HepG2 (cell line): ENCODE measurements around the gene PMS1. TPM values are rescaled to one million over a fixed set of nuclear protein-coding genes. Genes with fewer than 3 reads are reported as not detected.

Experiments used
- HHEX ChIP-seq: IDR thresholded peaks from 2 replicates; pipeline ENCODE4 v1.6.1; 2016; ENCODE audit warnings: control low read depth
- KAT8 ChIP-seq: IDR thresholded peaks from 2 replicates; pipeline ENCODE4 v1.6.1; 2016; ENCODE audit warnings: missing genetic modification reagents, missing compliant biosample characterization
- KDM1A ChIP-seq: IDR thresholded peaks from 2 replicates; pipeline ENCODE4 v1.6.1; 2016; ENCODE audit warnings: missing compliant biosample characterization
- MAFK ChIP-seq, 2 experiments: IDR thresholded peaks in 1 of 2; conservative IDR thresholded peaks in 1 of 2; 2 replicates each; pipeline ENCODE4 v1.6.1; 2011; ENCODE audit warnings: improper control_type of control experiment in 2 of 2, low read length in 2 of 2
- NFE2L2 ChIP-seq: fragments of 150-350 bp; IDR thresholded peaks from 2 replicates; pipeline ENCODE4 v1.6.1; 2014; ENCODE audit warnings: low read length
- PHF21A ChIP-seq: sonication (generic); formaldehyde crosslinking; IDR thresholded peaks from 2 replicates; pipeline ENCODE4 v1.5.0; 2020; ENCODE audit warnings: mild to moderate bottlenecking, missing genetic modification reagents
- POLR2G ChIP-seq: fragments of 200-400 bp; formaldehyde crosslinking; IDR thresholded peaks from 2 replicates; pipeline ENCODE4 v1.6.1; 2018; ENCODE audit warnings: mild to moderate bottlenecking, low read depth, low read length, moderate library complexity
- RBAK ChIP-seq: sonication (generic); formaldehyde crosslinking; IDR thresholded peaks from 2 replicates; pipeline ENCODE4 v1.5.1; 2020; ENCODE audit warnings: mild to moderate bottlenecking, missing genetic modification reagents
- SNAI1 ChIP-seq: sonication (generic); formaldehyde crosslinking; IDR thresholded peaks from 2 replicates; pipeline ENCODE4 v1.5.0; 2020; ENCODE audit warnings: mild to moderate bottlenecking, missing genetic modification reagents, borderline replicate concordance
- TCF7L2 ChIP-seq: IDR thresholded peaks from 2 replicates; pipeline ENCODE4 v1.6.1; 2011; ENCODE audit warnings: mild to moderate bottlenecking, low read depth, low read length, moderate library complexity
- TGIF2 ChIP-seq: IDR thresholded peaks from 2 replicates; pipeline ENCODE4 v1.6.1; 2016; ENCODE audit warnings: control low read depth, missing compliant biosample characterization
- XBP1 ChIP-seq: sonication (generic); formaldehyde crosslinking; IDR thresholded peaks from 2 replicates; pipeline ENCODE4 v1.5.0; 2020; ENCODE audit warnings: missing genetic modification reagents
- ZNF251 ChIP-seq: sonication (generic); formaldehyde crosslinking; IDR thresholded peaks from 2 replicates; pipeline ENCODE4 v1.9.0; 2021; ENCODE audit warnings: mild to moderate bottlenecking, missing genetic modification reagents
- ZNF431 ChIP-seq: sonication (generic); formaldehyde crosslinking; IDR thresholded peaks from 2 replicates; pipeline ENCODE4 v1.9.0; 2022; ENCODE audit warnings: missing genetic modification reagents, low read depth, mild to moderate bottlenecking, borderline replicate concordance
- ZNF788 ChIP-seq: sonication (generic); formaldehyde crosslinking; IDR thresholded peaks from 2 replicates; pipeline ENCODE4 v1.5.0; 2020; ENCODE audit warnings: mild to moderate bottlenecking, missing genetic modification reagents, borderline replicate concordance
- ZSCAN20 ChIP-seq: sonication (generic); formaldehyde crosslinking; IDR thresholded peaks from 2 replicates; pipeline ENCODE4 v1.4.0; 2020; ENCODE audit warnings: missing genetic modification reagents, mild to moderate bottlenecking, borderline replicate concordance
- polyA plus RNA-seq, 8 experiments: library from polyadenylated mRNA; depleted of rRNA in 3 of 8; stranded (reverse) in 7 of 8; unstranded in 1 of 8; fragments of >200 nt; fragmentation: Illumina TruSeq in 4 of 8; extraction: Trizol in 4 of 8; gene quantifications; 2 replicates each; pipeline versions ENCODE4 v1.2.1 to v1.2.3, GENCODE V29; 2011 to 2016; ENCODE audit warnings: low read depth in 4 of 8, missing spikeins in 1 of 8, mixed read lengths in 1 of 8; ENCODE audit not compliant: insufficient read depth in 1 of 8
- total RNA-seq, 5 experiments: library from RNA; depleted of rRNA; stranded (reverse); fragments of >200 nt; fragmentation: Illumina TruSeq; extraction: Trizol; gene quantifications; 2 replicates each; pipeline ENCODE4 v1.2.3, GENCODE V29; 2016; ENCODE audit warnings: low read depth in 1 of 5
- TF ChIP-seq, protein P1 (sequence below): sonication (generic); formaldehyde crosslinking; IDR thresholded peaks from 2 replicates; pipeline ENCODE4 v1.4.0; 2020; ENCODE audit warnings: missing genetic modification reagents
- TF ChIP-seq, protein P2 (sequence below), 2 experiments: fragments of 450-650 bp in 1 of 2; sonication (generic) in 1 of 2; formaldehyde crosslinking in 1 of 2; IDR thresholded peaks; 2 replicates each; pipeline versions ENCODE4 v1.6.1 to v1.8.0; 2016 to 2022; ENCODE audit warnings: antibody characterized with exemption in 1 of 2, mild to moderate bottlenecking in 1 of 2, missing genetic modification reagents in 1 of 2
- TF ChIP-seq, protein P3 (sequence below): sonication (generic); formaldehyde crosslinking; IDR thresholded peaks from 2 replicates; pipeline ENCODE4 v1.5.0; 2020; ENCODE audit warnings: mild to moderate bottlenecking, missing genetic modification reagents, moderate library complexity

The PMS1 gene
- total and polyA plus RNA-seq, 2 of the 13 experiments (the other 11 are each of a cell fraction or from before 2014, with no cell fraction given) = 14.6 to 39.9 TPM

DNA sequence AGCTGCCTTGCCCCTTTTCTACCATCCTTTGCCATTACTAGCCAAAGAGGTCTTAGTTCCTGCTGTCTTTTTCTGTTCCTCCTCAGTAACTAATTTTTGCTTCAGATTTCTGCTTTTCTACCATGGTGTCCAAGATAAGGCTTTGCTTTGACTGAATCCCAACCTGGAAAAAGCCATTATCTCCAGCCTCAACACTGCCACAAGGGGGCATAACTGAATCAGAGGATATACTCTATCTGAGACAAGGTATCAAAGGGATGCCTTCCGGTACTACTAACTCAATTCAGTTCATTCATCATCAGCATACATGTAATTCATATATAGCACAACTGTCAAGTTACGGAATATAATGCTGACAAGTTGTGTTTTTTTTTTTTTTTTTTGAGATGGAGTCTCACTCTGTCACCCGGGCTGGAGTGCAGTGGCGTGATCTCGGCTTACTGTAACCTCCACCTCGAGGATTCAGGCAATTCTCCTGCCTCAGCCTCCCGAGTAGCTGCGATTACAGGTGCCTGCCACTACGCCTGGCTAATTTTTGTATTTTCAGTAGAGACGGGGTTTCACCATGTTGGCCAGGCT is 33.1 kb upstream of the PMS1 start (continued):
- TF ChIP-seq ZNF788 (CRISPR knock-in tag) (no peak), SNAI1 (CRISPR knock-in tag) (no peak), TGIF2 (CRISPR knock-in tag) (no peak), KAT8 (CRISPR knock-in tag) (no peak), POLR2G (no peak), ZNF431 (CRISPR knock-in tag) (no peak), MAFK (conservative IDR thresholded peaks at IDR 0.05 in 1 of 2, IDR thresholded peaks at IDR 0.05 in 1 of 2; ENCODE audit: low read length in 2 of 2) (peak; percentile 46 to 55; a peak in 3 of 4 replicates), ZSCAN20 (CRISPR knock-in tag) (no peak), HHEX (CRISPR knock-in tag) (no peak), PHF21A (no peak), ZNF251 (no peak), RBAK (CRISPR knock-in tag) (no peak), KDM1A (CRISPR knock-in tag) (no peak), XBP1 (CRISPR knock-in tag) (no peak), NFE2L2 (no peak), TCF7L2 (no peak)
- TF ChIP-seq, protein P1, sequence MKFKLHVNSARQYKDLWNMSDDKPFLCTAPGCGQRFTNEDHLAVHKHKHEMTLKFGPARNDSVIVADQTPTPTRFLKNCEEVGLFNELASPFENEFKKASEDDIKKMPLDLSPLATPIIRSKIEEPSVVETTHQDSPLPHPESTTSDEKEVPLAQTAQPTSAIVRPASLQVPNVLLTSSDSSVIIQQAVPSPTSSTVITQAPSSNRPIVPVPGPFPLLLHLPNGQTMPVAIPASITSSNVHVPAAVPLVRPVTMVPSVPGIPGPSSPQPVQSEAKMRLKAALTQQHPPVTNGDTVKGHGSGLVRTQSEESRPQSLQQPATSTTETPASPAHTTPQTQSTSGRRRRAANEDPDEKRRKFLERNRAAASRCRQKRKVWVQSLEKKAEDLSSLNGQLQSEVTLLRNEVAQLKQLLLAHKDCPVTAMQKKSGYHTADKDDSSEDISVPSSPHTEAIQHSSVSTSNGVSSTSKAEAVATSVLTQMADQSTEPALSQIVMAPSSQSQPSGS (CRISPR knock-in tag) = 0 out of 2 replicates have a peak, but pooled peaks have one; percentile 29
- TF ChIP-seq, protein P2, sequence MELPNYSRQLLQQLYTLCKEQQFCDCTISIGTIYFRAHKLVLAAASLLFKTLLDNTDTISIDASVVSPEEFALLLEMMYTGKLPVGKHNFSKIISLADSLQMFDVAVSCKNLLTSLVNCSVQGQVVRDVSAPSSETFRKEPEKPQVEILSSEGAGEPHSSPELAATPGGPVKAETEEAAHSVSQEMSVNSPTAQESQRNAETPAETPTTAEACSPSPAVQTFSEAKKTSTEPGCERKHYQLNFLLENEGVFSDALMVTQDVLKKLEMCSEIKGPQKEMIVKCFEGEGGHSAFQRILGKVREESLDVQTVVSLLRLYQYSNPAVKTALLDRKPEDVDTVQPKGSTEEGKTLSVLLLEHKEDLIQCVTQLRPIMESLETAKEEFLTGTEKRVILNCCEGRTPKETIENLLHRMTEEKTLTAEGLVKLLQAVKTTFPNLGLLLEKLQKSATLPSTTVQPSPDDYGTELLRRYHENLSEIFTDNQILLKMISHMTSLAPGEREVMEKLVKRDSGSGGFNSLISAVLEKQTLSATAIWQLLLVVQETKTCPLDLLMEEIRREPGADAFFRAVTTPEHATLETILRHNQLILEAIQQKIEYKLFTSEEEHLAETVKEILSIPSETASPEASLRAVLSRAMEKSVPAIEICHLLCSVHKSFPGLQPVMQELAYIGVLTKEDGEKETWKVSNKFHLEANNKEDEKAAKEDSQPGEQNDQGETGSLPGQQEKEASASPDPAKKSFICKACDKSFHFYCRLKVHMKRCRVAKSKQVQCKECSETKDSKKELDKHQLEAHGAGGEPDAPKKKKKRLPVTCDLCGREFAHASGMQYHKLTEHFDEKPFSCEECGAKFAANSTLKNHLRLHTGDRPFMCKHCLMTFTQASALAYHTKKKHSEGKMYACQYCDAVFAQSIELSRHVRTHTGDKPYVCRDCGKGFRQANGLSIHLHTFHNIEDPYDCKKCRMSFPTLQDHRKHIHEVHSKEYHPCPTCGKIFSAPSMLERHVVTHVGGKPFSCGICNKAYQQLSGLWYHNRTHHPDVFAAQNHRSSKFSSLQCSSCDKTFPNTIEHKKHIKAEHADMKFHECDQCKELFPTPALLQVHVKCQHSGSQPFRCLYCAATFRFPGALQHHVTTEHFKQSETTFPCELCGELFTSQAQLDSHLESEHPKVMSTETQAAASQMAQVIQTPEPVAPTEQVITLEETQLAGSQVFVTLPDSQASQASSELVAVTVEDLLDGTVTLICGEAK (IDR thresholded peaks at IDR 0.05) = no peak
- TF ChIP-seq, protein P2 (CRISPR knock-in tag; IDR thresholded peaks at IDR 0.05) = no peak
- TF ChIP-seq, protein P3, sequence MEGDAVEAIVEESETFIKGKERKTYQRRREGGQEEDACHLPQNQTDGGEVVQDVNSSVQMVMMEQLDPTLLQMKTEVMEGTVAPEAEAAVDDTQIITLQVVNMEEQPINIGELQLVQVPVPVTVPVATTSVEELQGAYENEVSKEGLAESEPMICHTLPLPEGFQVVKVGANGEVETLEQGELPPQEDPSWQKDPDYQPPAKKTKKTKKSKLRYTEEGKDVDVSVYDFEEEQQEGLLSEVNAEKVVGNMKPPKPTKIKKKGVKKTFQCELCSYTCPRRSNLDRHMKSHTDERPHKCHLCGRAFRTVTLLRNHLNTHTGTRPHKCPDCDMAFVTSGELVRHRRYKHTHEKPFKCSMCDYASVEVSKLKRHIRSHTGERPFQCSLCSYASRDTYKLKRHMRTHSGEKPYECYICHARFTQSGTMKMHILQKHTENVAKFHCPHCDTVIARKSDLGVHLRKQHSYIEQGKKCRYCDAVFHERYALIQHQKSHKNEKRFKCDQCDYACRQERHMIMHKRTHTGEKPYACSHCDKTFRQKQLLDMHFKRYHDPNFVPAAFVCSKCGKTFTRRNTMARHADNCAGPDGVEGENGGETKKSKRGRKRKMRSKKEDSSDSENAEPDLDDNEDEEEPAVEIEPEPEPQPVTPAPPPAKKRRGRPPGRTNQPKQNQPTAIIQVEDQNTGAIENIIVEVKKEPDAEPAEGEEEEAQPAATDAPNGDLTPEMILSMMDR (CRISPR knock-in tag) = peak; percentile 84
